SK-N-SH (cell line): ENCODE data around the gene GADL1. TPM values are rescaled to one million over a fixed set of nuclear protein-coding genes. Genes with fewer than 3 reads are reported as not detected.

Experiments used
- CTCF ChIA-PET: fragments of 300-600, 350-600 bp; formaldehyde crosslinking; extraction: SDS; loops from one replicate; lab custom pipeline; 2021; lab: Yijun Ruan, JAX
- POLR2A ChIA-PET: fragments of 350-600 bp; sonication (Branson Sonifier 250); formaldehyde crosslinking; extraction: SDS; loops from one replicate; lab custom pipeline; 2020; ENCODE audit warnings: antibody characterized with exemption, inconsistent platforms; lab: Yijun Ruan, JAX
- DNase-seq: peaks from one replicate; pipeline ENCODE4 v3.0.0; 2012
- H2AFZ ChIP-seq: fragments of 200-600 bp; sonication (generic); 2 replicates; pipeline ENCODE4 v1.8.1; 2016; ENCODE audit warnings: antibody characterized with exemption, mild to moderate bottlenecking, low read depth
- H3F3A ChIP-seq: fragments of 200-600 bp; sonication (generic); replicated peaks from 2 replicates; pipeline ENCODE3; 2016; ENCODE audit warnings: antibody characterized with exemption, mild to moderate bottlenecking; ENCODE audit not compliant: insufficient read depth
- H3K27ac ChIP-seq, 2 experiments: fragments of 200-500 bp in 1 of 2; fragments of 200-600 bp in 1 of 2; sonication (Bioruptor generic) in 1 of 2; sonication (generic), shearing (Covaris generic) in 1 of 2; 2 replicates each; pipeline versions ENCODE4 v1.5.1 to v1.6.1; 2014 to 2016; ENCODE audit warnings: low read depth in 2 of 2, inconsistent platforms in 1 of 2, low read length in 1 of 2, mild to moderate bottlenecking in 1 of 2, mixed read lengths in 1 of 2
- H3K27me3 ChIP-seq: fragments of 200-600 bp; sonication (generic), shearing (Covaris generic); 2 replicates; pipeline ENCODE4 v1.6.1; 2016; ENCODE audit warnings: mixed run types; ENCODE audit not compliant: insufficient read depth
- H3K36me3 ChIP-seq, 2 experiments: fragments of 200-500 bp in 1 of 2; fragments of 200-600 bp in 1 of 2; sonication (Bioruptor generic) in 1 of 2; sonication (generic) in 1 of 2; replicated peaks in 1 of 2; 2 replicates each; pipeline versions ENCODE3 to v1.5.1; 2014 to 2016; ENCODE audit warnings: low read length in 1 of 2, mild to moderate bottlenecking in 1 of 2; ENCODE audit not compliant: insufficient read depth in 2 of 2, control insufficient read depth in 1 of 2
- H3K4me1 ChIP-seq, 2 experiments: fragments of 200-500 bp in 1 of 2; fragments of 200-600 bp in 1 of 2; sonication (Bioruptor generic) in 1 of 2; sonication (generic), shearing (Covaris generic) in 1 of 2; 2 replicates each; pipeline versions ENCODE4 v1.5.1 to v1.6.1; 2014 to 2016; ENCODE audit warnings: low read depth in 1 of 2, low read length in 1 of 2, mixed run types in 1 of 2; ENCODE audit not compliant: insufficient read depth in 2 of 2, control insufficient read depth in 1 of 2
- H3K4me2 ChIP-seq: fragments of 200-600 bp; sonication (generic), shearing (Covaris generic); 2 replicates; pipeline ENCODE4 v1.6.1; 2017; ENCODE audit warnings: mixed run types
- H3K4me3 ChIP-seq, 2 experiments: fragments of 200-500 bp in 1 of 2; fragments of 200-600 bp in 1 of 2; sonication (Bioruptor generic) in 1 of 2; sonication (generic), shearing (Covaris generic) in 1 of 2; 2 replicates each; pipeline versions ENCODE4 v1.5.1 to v1.8.1; 2014 to 2016; ENCODE audit warnings: low read depth in 2 of 2, inconsistent platforms in 1 of 2, low read length in 1 of 2, mild to moderate bottlenecking in 1 of 2, mixed read lengths in 1 of 2, moderate library complexity in 1 of 2
- H3K79me2 ChIP-seq: fragments of 200-600 bp; sonication (generic); 2 replicates; pipeline ENCODE4 v1.8.1; 2017; ENCODE audit warnings: mild to moderate bottlenecking; ENCODE audit not compliant: insufficient read depth
- H3K9ac ChIP-seq: fragments of 200-600 bp; sonication (generic); 2 replicates; pipeline ENCODE4 v1.6.1; 2017; ENCODE audit warnings: mixed run types
- H3K9me2 ChIP-seq: fragments of 200-600 bp; sonication (generic); 2 replicates; pipeline ENCODE4 v1.6.1; 2017; ENCODE audit warnings: mixed run types
- H3K9me3 ChIP-seq: fragments of 200-600 bp; sonication (generic); 2 replicates; pipeline ENCODE4 v1.6.1; 2017; ENCODE audit warnings: mixed run types, mild to moderate bottlenecking, moderate library complexity
- H4K20me1 ChIP-seq: fragments of 200-600 bp; sonication (generic); 2 replicates; pipeline ENCODE4 v1.6.1; 2017; ENCODE audit warnings: mild to moderate bottlenecking, mixed run types; ENCODE audit not compliant: insufficient read depth
- EP300 ChIP-seq, 2 experiments: IDR thresholded peaks; 2 replicates each; pipeline versions ENCODE4 v1.4.0 to v1.6.1; 2012; ENCODE audit warnings: borderline replicate concordance in 1 of 2, low read depth in 1 of 2, low read length in 1 of 2
- FOSL2 ChIP-seq: IDR thresholded peaks from 2 replicates; pipeline ENCODE4 v1.4.0; 2012; ENCODE audit warnings: low read depth, mild to moderate bottlenecking, moderate library complexity, borderline replicate concordance
- GATA2 ChIP-seq: sonication (generic); formaldehyde crosslinking; IDR thresholded peaks from 2 replicates; pipeline ENCODE4 v1.5.0; 2020; ENCODE audit warnings: mild to moderate bottlenecking, missing genetic modification reagents
- JUND ChIP-seq: IDR thresholded peaks from 2 replicates; pipeline ENCODE4 v1.4.0; 2012
- NFIC ChIP-seq: IDR thresholded peaks from 2 replicates; pipeline ENCODE4 v1.4.0; 2012; ENCODE audit warnings: borderline replicate concordance
- TAF1 ChIP-seq: IDR thresholded peaks from 2 replicates; pipeline ENCODE4 v1.6.1; 2012; ENCODE audit warnings: low read depth, mild to moderate bottlenecking, low read length, moderate library complexity, borderline replicate concordance
- USF2 ChIP-seq: fragments of 150-350 bp; IDR thresholded peaks from 2 replicates; pipeline ENCODE4 v1.6.1; 2017; ENCODE audit warnings: antibody characterized with exemption, low read length, low read depth, borderline replicate concordance
- WGBS: methylation state at CpG from one replicate; pipeline ENCODE4 v1.1.6; 2017; ENCODE audit warnings: low lambda C conversion rate; 5-methylcytosine and 5-hydroxymethylcytosine counted together
- polyA plus RNA-seq, 3 experiments: library from polyadenylated mRNA; depleted of rRNA; stranded (reverse); fragments of >200 nt; gene quantifications; 2 replicates each; pipeline ENCODE4 v1.2.3, GENCODE V29; 2012

GADL1 gene
- polyA plus RNA-seq, 1 of the 3 experiments (the other 2 are of a cell fraction), result not detected

- Histone ChIP-seq H3K4me2 (no peak overlapping the region), H3K4me1 (peaks cover 0 to 5% of the 10 kb centered on the region in 2 experiments; a peak in 1 of 4 replicates), H3K4me3 (no peak overlapping the region), H3K9me2 (no peaks in the 10 kb centered on the region), H4K20me1 (no peaks in the 10 kb centered on the region), H3K27ac (no peak overlapping the region), H3K9me3 (no peaks in the 10 kb centered on the region), H2AFZ (no peak overlapping the region), H3F3A (no peaks in the 10 kb centered on the region), H3K36me3 (no peaks in the 10 kb centered on the region), H3K9ac (no peak overlapping the region)
- ChIA-PET POLR2A (no interaction called here), CTCF (interaction anchor here (0.6 to 1.2 kb wide), 2 partner anchors 666 to 1848 kb away, joined by 3 to 4 read pairs; no protein-coding TSS in a partner anchor)
- DNase-seq, result no peak
- TF ChIP-seq FOSL2, result no peak
- no peak for TF ChIP-seq JUND
- no peak for TF ChIP-seq NFIC
- no peak for TF ChIP-seq TAF1
- TF ChIP-seq, all 33 proteins: peak for 0
- Histone ChIP-seq H3K79me2 (no peaks in the 10 kb centered on the region), H3K27me3 (no peaks in the 10 kb centered on the region)
These were observed 186.0 kb downstream of the GADL1 start for GRCh38 chr3:30708472-30708871.

- Histone ChIP-seq H3K9me2 (no peaks in the 10 kb centered on the region), H3K4me1 (peaks cover 0 to 5% of the 10 kb centered on the region in 2 experiments; a peak in 1 of 4 replicates), H3K4me3 (no peak overlapping the region), H3K36me3 (no peaks in the 10 kb centered on the region), H3F3A (no peaks in the 10 kb centered on the region), H3K4me2 (no peak overlapping the region), H3K79me2 (no peaks in the 10 kb centered on the region), H2AFZ (no peak overlapping the region), H3K9ac (no peak overlapping the region), H3K9me3 (no peaks in the 10 kb centered on the region), H3K27ac (no peak overlapping the region), H4K20me1 (no peaks in the 10 kb centered on the region), H3K27me3 (no peaks in the 10 kb centered on the region)
- WGBS, result 96% methylated on average over 4 of the region's 4 CpGs
- no peak for DNase-seq
- TF ChIP-seq USF2, result no peak
- POLR2A ChIA-PET, result no interaction called here
- CTCF ChIA-PET, result interaction anchor here (0.6 kb wide), 1 partner anchor 1848 kb away, joined by 3 read pairs; no protein-coding TSS in a partner anchor
These were observed 186.6 kb downstream of the GADL1 start for GRCh38 chr3:30707825-30708224.

- Histone ChIP-seq H3K27ac (no peak overlapping the region), H3K4me3 (no peak overlapping the region), H2AFZ (no peak overlapping the region), H4K20me1 (no peaks in the 10 kb centered on the region), H3K79me2 (no peaks in the 10 kb centered on the region), H3K4me2 (no peak overlapping the region), H3K9ac (no peak overlapping the region), H3K9me3 (no peaks in the 10 kb centered on the region), H3K4me1 (peaks cover 0 to 5% of the 10 kb centered on the region in 2 experiments; a peak in 1 of 4 replicates), H3F3A (no peaks in the 10 kb centered on the region), H3K36me3 (peaks cover 0 to 13% of the 10 kb centered on the region in 2 experiments), H3K9me2 (no peaks in the 10 kb centered on the region), H3K27me3 (no peaks in the 10 kb centered on the region)
- DNase-seq, result no peak
- 89% methylated on average over 9 of the region's 9 CpGs for WGBS
- no peak for TF ChIP-seq GATA2 (CRISPR knock-in tag)
- peak in 1 of 2 experiments; percentile 29; a peak in 1 of 4 replicates for TF ChIP-seq EP300 (IDR thresholded peaks at IDR 0.05; ENCODE audit: borderline replicate concordance in 1 of 2, low read depth in 1 of 2, low read length in 1 of 2)
- ChIA-PET POLR2A (no interaction called here), CTCF (interaction anchor here (0.7 to 2.4 kb wide), 5 partner anchors 12 to 663 kb away, joined by 3 to 18 read pairs (median 4); no protein-coding TSS in a partner anchor)
These were observed 189.2 kb downstream of the GADL1 start for GRCh38 chr3:30704931-30705890.
